GM23338 (cell line): Measurements from ENCODE around the gene LRBA. TPM values are rescaled to one million over a fixed set of nuclear protein-coding genes. Genes with fewer than 3 reads are reported as not detected.
A peak's percentile ranks its signal among the peaks of the same experiment; 100 is the strongest.

Experiments
- ATAC-seq: fragments of 200-7000 bp; cut with Tn5 transposase; 3 replicates; pipeline ENCODE4 v1.9.1; 2020
- DNase-seq: peaks from one replicate; pipeline ENCODE4 v3.0.0-alpha.2; 2015; ENCODE audit warnings: low spot score
- H2AFZ ChIP-seq: fragments of 200-600 bp; sonication (generic); 2 replicates; pipeline ENCODE4 v1.8.0; 2016; ENCODE audit warnings: antibody characterized with exemption, mild to moderate bottlenecking, moderate library complexity
- H3F3A ChIP-seq: fragments of 200-600 bp; sonication (generic); replicated peaks from 2 replicates; pipeline ENCODE4 v1.8.0; 2017; ENCODE audit warnings: antibody characterized with exemption, mixed run types, low read depth
- H3K27ac ChIP-seq: fragments of 200-600 bp; sonication (generic); 2 replicates; pipeline ENCODE4 v1.6.1; 2016; ENCODE audit warnings: low read depth
- H3K27me3 ChIP-seq: fragments of 200-600 bp; sonication (generic); 2 replicates; pipeline ENCODE4 v1.8.0; 2016; ENCODE audit warnings: mild to moderate bottlenecking, mixed run types, moderate library complexity; ENCODE audit not compliant: insufficient read depth
- H3K36me3 ChIP-seq: fragments of 200-600 bp; sonication (generic); 2 replicates; pipeline ENCODE4 v1.8.0; 2016; ENCODE audit warnings: mild to moderate bottlenecking; ENCODE audit not compliant: insufficient read depth
- H3K4me1 ChIP-seq: fragments of 200-600 bp; sonication (generic); 2 replicates; pipeline ENCODE4 v1.8.0; 2016; ENCODE audit warnings: mild to moderate bottlenecking, moderate library complexity; ENCODE audit not compliant: insufficient read depth
- H3K4me2 ChIP-seq: fragments of 200-600 bp; sonication (generic); 2 replicates; pipeline ENCODE4 v1.7.1; 2017; ENCODE audit warnings: mixed run types
- H3K4me3 ChIP-seq: fragments of 200-600 bp; sonication (generic); 2 replicates; pipeline ENCODE4 v1.6.1; 2016; ENCODE audit warnings: mixed run types
- H3K79me2 ChIP-seq: fragments of 200-600 bp; sonication (generic); replicated peaks from 2 replicates; pipeline ENCODE4 v1.8.0; 2017; ENCODE audit warnings: mild to moderate bottlenecking; ENCODE audit not compliant: insufficient read depth
- H3K9me2 ChIP-seq: fragments of 200-600 bp; sonication (generic); 2 replicates; pipeline ENCODE4 v1.8.0; 2017; ENCODE audit not compliant: insufficient read depth
- H4K20me1 ChIP-seq: fragments of 200-600 bp; sonication (generic); replicated peaks from 2 replicates; pipeline ENCODE4 v1.8.0; 2017; ENCODE audit warnings: mild to moderate bottlenecking; ENCODE audit not compliant: insufficient read depth
- H3K27ac Mint-ChIP-seq: 2 replicates; pipeline ENCODE4 v1.8.0; 2020; ENCODE audit warnings: inconsistent platforms, mild to moderate bottlenecking, moderate library complexity, mixed read lengths
- H3K27me3 Mint-ChIP-seq: 3 replicates; pipeline ENCODE4 v1.8.0; 2022; ENCODE audit warnings: low read depth, mild to moderate bottlenecking, moderate library complexity, mixed read lengths, inconsistent platforms; ENCODE audit not compliant: insufficient read depth, poor library complexity
- H3K36me3 Mint-ChIP-seq: 3 replicates; pipeline ENCODE4 v1.8.0; 2021; ENCODE audit warnings: low read depth, mild to moderate bottlenecking, inconsistent platforms, moderate library complexity, mixed read lengths
- H3K4me1 Mint-ChIP-seq: 3 replicates; pipeline ENCODE4 v1.8.0; 2020; ENCODE audit warnings: mild to moderate bottlenecking, inconsistent platforms, mixed read lengths
- H3K4me3 Mint-ChIP-seq: 3 replicates; pipeline ENCODE4 v1.8.0; 2021; ENCODE audit warnings: moderate library complexity, mild to moderate bottlenecking, inconsistent platforms, mixed read lengths
- H3K9me3 Mint-ChIP-seq: 3 replicates; pipeline ENCODE4 v1.8.0; 2020; ENCODE audit warnings: moderate library complexity, mild to moderate bottlenecking, inconsistent platforms, mixed read lengths
- EZH2 ChIP-seq: fragments of 200-600 bp; sonication (generic); IDR thresholded peaks from one replicate; pipeline ENCODE4 v1.8.0; 2017; ENCODE audit warnings: antibody characterized with exemption, mild to moderate bottlenecking, low read depth; ENCODE audit not compliant: unreplicated experiment
- POLR2AphosphoS5 ChIP-seq: IDR thresholded peaks from 2 replicates; pipeline ENCODE4 v1.6.1; 2016; ENCODE audit warnings: antibody characterized with exemption, low read depth
- ZNF114 ChIP-seq: fragments of 250-450 bp; sonication (Bioruptor Pico); IDR thresholded peaks from 2 replicates; pipeline ENCODE4 v1.5.0; 2020; ENCODE audit warnings: mild to moderate bottlenecking, moderate library complexity
- polyA plus RNA-seq: library from polyadenylated mRNA; unstranded; fragments of >200 nt; fragmentation: Nextera tagmentation; extraction: Ambion mirVana; gene quantifications from 2 replicates; pipeline ENCODE4 v1.2.1, GENCODE V29; 2016
- total RNA-seq: library from RNA; depleted of rRNA; stranded (reverse); fragments of >200 nt; shearing (Covaris generic); gene quantifications from 2 replicates; pipeline ENCODE4 v1.2.3, GENCODE V29; 2014
- TF ChIP-seq, protein P1 (sequence below): fragments of 250-450 bp; sonication (Bioruptor Pico); IDR thresholded peaks from 2 replicates; pipeline ENCODE4 v1.5.0; 2020; ENCODE audit warnings: mild to moderate bottlenecking, moderate library complexity
- TF ChIP-seq, protein P2 (sequence below), 2 experiments: fragments of 200-600 bp in 1 of 2; sonication (generic) in 1 of 2; conservative IDR thresholded peaks; 2 replicates each; pipeline versions ENCODE4 v1.5.1 to v1.6.1; 2016 to 2017; ENCODE audit warnings: antibody characterized with exemption in 2 of 2, low read depth in 2 of 2, mild to moderate bottlenecking in 2 of 2, moderate library complexity in 1 of 2
- TF ChIP-seq, protein P3 (sequence below): IDR thresholded peaks from one replicate; pipeline ENCODE4 v1.6.1; 2018; ENCODE audit warnings: antibody characterized with exemption; ENCODE audit not compliant: unreplicated experiment

Gene LRBA
- total and polyA plus RNA-seq, 2 experiments from 2014 or later = 23.3 to 126 TPM

DNA sequence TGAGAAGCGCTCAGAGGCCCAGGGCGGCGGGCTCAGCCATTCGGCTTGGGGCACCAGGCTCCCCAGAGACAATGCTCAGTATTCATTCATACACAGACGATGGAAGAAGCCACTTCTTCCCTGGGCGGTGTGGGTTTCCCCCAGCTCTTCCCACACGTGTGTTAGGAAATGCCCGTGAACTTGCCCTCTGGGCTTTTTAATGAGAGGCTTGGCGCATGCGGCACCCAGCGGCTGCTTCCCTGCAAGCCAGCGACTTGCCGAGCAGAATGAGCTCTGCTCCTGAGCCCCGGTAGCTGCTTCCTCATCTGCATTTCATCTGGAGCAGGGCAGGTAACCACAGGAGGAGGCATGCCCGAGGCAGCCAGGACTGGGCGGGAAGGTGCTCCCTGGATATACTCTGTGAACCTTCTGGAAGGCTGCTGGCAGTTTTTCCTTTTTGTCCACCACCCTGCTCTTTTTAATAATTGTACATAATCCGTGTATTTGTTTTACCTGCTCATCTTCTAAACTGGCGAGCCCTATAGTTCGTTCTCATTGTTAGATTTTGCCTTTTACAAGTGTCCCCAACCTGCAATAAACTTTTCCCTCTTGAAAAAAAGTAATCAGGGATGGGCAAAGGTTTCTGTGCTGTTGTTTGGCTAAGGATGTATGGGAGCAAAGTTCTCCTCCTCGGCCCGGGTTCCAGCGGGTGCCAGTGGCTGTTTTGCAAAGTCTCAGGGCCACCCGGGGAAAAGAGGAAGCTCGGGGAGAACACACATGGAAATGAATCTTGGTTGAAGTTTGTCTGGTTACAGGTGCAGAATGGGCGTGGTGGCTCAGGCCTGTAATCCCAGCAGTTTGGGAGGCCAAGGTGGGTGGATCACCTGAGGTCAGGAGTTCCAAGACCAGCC, 758.0 kb downstream of the LRBA start (continued):
- TF ChIP-seq, protein P1, sequence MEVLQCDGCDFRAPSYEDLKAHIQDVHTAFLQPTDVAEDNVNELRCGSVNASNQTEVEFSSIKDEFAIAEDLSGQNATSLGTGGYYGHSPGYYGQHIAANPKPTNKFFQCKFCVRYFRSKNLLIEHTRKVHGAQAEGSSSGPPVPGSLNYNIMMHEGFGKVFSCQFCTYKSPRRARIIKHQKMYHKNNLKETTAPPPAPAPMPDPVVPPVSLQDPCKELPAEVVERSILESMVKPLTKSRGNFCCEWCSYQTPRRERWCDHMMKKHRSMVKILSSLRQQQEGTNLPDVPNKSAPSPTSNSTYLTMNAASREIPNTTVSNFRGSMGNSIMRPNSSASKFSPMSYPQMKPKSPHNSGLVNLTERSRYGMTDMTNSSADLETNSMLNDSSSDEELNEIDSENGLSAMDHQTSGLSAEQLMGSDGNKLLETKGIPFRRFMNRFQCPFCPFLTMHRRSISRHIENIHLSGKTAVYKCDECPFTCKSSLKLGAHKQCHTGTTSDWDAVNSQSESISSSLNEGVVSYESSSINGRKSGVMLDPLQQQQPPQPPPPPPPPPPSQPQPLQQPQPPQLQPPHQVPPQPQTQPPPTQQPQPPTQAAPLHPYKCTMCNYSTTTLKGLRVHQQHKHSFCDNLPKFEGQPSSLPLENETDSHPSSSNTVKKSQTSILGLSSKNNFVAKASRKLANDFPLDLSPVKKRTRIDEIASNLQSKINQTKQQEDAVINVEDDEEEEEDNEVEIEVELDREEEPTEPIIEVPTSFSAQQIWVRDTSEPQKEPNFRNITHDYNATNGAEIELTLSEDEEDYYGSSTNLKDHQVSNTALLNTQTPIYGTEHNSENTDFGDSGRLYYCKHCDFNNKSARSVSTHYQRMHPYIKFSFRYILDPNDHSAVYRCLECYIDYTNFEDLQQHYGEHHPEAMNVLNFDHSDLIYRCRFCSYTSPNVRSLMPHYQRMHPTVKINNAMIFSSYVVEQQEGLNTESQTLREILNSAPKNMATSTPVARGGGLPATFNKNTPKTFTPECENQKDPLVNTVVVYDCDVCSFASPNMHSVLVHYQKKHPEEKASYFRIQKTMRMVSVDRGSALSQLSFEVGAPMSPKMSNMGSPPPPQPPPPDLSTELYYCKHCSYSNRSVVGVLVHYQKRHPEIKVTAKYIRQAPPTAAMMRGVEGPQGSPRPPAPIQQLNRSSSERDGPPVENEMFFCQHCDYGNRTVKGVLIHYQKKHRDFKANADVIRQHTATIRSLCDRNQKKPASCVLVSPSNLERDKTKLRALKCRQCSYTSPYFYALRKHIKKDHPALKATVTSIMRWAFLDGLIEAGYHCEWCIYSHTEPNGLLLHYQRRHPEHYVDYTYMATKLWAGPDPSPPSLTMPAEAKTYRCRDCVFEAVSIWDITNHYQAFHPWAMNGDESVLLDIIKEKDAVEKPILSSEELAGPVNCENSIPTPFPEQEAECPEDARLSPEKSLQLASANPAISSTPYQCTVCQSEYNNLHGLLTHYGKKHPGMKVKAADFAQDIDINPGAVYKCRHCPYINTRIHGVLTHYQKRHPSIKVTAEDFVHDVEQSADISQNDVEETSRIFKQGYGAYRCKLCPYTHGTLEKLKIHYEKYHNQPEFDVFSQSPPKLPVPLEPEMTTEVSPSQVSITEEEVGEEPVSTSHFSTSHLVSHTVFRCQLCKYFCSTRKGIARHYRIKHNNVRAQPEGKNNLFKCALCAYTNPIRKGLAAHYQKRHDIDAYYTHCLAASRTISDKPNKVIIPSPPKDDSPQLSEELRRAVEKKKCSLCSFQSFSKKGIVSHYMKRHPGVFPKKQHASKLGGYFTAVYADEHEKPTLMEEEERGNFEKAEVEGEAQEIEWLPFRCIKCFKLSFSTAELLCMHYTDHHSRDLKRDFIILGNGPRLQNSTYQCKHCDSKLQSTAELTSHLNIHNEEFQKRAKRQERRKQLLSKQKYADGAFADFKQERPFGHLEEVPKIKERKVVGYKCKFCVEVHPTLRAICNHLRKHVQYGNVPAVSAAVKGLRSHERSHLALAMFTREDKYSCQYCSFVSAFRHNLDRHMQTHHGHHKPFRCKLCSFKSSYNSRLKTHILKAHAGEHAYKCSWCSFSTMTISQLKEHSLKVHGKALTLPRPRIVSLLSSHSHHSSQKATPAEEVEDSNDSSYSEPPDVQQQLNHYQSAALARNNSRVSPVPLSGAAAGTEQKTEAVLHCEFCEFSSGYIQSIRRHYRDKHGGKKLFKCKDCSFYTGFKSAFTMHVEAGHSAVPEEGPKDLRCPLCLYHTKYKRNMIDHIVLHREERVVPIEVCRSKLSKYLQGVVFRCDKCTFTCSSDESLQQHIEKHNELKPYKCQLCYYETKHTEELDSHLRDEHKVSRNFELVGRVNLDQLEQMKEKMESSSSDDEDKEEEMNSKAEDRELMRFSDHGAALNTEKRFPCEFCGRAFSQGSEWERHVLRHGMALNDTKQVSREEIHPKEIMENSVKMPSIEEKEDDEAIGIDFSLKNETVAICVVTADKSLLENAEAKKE (CRISPR knock-in tag) = 0 out of 2 replicates have a peak, but pooled peaks have one; percentile 31
- TF ChIP-seq, protein P2, sequence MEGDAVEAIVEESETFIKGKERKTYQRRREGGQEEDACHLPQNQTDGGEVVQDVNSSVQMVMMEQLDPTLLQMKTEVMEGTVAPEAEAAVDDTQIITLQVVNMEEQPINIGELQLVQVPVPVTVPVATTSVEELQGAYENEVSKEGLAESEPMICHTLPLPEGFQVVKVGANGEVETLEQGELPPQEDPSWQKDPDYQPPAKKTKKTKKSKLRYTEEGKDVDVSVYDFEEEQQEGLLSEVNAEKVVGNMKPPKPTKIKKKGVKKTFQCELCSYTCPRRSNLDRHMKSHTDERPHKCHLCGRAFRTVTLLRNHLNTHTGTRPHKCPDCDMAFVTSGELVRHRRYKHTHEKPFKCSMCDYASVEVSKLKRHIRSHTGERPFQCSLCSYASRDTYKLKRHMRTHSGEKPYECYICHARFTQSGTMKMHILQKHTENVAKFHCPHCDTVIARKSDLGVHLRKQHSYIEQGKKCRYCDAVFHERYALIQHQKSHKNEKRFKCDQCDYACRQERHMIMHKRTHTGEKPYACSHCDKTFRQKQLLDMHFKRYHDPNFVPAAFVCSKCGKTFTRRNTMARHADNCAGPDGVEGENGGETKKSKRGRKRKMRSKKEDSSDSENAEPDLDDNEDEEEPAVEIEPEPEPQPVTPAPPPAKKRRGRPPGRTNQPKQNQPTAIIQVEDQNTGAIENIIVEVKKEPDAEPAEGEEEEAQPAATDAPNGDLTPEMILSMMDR (conservative IDR thresholded peaks at IDR 0.05; ENCODE audit: low read depth in 2 of 2) = 0 out of 4 replicates have a peak, but pooled peaks of 1 of the 2 experiments have one; percentile 3

DNA sequence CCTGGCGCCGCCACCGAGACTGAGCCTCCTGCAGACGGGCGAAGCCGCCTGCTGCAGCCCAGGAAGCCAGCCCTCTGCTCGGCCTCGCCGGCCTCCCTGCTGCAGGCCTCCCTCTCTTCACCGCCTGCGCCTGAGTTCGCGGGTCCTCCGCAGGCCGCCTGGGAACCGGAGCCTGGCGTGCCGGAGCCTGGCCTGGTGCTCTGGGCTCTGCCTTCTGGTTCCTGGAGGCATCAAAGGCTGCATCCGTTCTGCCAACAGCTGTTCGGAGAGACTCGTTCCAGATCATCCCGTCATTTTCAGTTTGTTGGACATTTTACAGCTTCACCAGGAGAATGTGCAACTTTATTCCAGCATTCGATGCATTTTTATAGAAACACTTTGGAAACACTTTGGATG, 758.9 kb downstream of the LRBA start:
- Mint-ChIP-seq H3K27ac (no peak overlapping the region), H3K27me3 (peaks cover 18% of the 10 kb centered on the region), H3K4me3 (no peak overlapping the region), H3K36me3 (no peaks in the 10 kb centered on the region), H3K4me1 (peaks cover 40% of the 10 kb centered on the region), H3K9me3 (peaks cover 2% of the 10 kb centered on the region; the same call in 1 of the 3 replicates)
- Histone ChIP-seq H3K4me2 (0 out of 2 replicates have a peak overlapping the region, but pooled peaks have one; percentile 26), H3K36me3 (no peaks in the 10 kb centered on the region; the same call in 1 of the 2 replicates), H4K20me1 (no peaks in the 10 kb centered on the region), H3K4me1 (peaks cover 22% of the 10 kb centered on the region), H3F3A (no peaks in the 10 kb centered on the region), H3K27ac (no peak overlapping the region), H3K4me3 (no peak overlapping the region), H3K79me2 (no peaks in the 10 kb centered on the region), H2AFZ (peak overlapping the region; percentile 84), H3K27me3 (no peaks in the 10 kb centered on the region), H3K9me2 (no peaks in the 10 kb centered on the region)
- peak; percentile 12; the same call in 2 of the 3 replicates for ATAC-seq
- DNase-seq = no peak
- TF ChIP-seq ZNF114 (CRISPR knock-in tag) (no peak), POLR2AphosphoS5 (no peak), EZH2 (no peak)
- TF ChIP-seq, protein P3, sequence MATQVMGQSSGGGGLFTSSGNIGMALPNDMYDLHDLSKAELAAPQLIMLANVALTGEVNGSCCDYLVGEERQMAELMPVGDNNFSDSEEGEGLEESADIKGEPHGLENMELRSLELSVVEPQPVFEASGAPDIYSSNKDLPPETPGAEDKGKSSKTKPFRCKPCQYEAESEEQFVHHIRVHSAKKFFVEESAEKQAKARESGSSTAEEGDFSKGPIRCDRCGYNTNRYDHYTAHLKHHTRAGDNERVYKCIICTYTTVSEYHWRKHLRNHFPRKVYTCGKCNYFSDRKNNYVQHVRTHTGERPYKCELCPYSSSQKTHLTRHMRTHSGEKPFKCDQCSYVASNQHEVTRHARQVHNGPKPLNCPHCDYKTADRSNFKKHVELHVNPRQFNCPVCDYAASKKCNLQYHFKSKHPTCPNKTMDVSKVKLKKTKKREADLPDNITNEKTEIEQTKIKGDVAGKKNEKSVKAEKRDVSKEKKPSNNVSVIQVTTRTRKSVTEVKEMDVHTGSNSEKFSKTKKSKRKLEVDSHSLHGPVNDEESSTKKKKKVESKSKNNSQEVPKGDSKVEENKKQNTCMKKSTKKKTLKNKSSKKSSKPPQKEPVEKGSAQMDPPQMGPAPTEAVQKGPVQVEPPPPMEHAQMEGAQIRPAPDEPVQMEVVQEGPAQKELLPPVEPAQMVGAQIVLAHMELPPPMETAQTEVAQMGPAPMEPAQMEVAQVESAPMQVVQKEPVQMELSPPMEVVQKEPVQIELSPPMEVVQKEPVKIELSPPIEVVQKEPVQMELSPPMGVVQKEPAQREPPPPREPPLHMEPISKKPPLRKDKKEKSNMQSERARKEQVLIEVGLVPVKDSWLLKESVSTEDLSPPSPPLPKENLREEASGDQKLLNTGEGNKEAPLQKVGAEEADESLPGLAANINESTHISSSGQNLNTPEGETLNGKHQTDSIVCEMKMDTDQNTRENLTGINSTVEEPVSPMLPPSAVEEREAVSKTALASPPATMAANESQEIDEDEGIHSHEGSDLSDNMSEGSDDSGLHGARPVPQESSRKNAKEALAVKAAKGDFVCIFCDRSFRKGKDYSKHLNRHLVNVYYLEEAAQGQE = no peak
